CD4-positive, alpha-beta T cell treated with Interleukin-21 for 1 hour (primary cell): ENCODE measurements around the gene TUBAL3.

Source experiments
- DNase-seq: peaks from one replicate; pipeline ENCODE4 v3.0.0-alpha.2; 2020

TUBAL3 gene

DNA sequence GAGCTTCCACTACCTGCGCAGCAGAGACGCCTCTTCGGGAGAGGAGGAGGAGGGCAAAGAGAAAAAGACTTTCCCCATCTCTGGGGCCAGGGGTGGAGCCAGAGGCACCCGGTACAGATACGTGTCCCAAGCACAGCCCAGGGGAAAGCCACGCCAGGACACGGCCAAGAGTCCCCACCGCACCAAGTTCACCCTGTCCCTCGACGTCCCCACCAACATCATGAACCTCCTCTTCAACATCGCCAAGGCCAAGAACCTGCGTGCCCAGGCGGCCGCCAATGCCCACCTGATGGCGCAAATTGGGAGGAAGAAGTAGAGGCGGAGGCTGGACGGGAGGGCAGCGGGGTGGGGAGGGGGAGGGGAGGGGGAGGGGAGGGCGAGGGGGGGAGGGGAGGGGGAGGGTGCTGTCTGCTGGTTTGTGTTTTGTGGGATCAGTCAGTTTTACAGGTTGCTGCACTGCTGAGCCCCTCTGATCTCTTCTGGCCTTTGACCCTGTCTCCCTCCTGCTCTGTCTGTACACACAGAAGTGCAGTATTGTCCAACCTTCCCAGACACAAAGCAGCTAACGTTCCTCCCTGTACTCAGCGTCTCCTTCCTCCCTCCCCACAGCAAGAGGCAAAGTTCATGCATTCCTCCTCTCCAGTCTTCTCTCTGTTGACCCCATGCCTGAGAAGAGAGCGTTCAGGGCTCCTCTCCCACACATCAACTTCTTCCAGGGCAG, 30.6 kb downstream of the TUBAL3 start:
- DNase-seq: no peak

DNA sequence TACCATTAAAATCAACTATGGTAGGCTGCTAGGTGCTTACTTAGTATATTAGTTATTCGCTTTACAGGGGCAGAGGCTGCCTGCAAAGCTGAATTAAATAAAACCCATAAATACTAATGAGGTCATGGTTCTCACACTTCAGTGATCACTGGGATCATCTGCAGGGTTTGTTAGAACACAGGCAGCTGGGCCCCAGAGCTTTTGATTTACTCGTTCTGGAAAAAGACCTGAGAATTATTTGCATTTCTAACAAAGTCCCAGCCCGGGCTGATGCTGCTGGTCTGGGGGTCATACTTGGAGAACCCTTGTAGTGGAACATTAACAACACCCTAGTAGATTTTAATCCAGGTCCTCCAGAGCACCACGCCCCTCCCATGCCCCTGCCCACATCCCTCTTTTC, 31.3 kb downstream of the TUBAL3 start:
- DNase-seq: no peak

DNA sequence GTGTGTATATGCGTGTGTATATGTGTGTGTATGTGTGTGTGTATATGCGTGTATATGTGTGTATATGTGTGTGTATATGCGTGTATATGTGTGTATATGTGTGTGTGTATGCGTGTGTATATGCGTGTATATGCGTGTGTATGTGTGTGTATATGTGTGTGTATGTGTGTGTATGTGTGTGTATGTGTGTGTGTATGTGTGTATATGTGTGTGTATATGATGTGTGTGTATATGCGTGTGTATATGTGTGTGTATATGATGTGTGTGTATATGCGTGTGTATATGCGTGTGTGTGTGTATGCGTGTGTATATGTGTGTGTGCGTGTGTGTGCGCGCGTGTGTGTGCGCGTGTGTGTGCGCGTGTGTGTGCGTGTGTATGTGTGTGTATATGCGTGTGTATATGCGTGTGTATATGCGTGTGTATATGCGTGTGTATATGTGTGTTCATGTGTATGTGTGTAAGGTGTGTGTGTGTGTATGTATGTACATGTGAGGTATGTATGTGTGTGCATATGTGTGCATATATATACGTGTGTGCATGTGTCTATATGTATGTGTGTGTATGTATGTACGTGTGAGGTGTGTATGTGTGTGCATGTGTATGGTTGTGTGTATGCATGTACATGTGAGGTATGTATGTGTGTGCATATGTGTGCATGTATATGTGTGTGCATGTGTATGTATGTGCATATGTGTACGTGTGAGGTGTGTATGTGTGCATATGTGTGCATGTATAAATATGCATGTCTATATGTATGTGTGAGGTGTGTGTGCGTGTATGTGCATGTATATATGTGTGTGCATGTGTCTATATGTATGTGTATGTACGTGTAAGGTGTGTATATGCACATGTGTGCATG, 33.9 kb downstream of the TUBAL3 start:
- no peak for DNase-seq

- DNase-seq: no peak
Observed at GRCh38 chr10:5369362-5370158, 35.1 kb downstream of the TUBAL3 start.

DNA sequence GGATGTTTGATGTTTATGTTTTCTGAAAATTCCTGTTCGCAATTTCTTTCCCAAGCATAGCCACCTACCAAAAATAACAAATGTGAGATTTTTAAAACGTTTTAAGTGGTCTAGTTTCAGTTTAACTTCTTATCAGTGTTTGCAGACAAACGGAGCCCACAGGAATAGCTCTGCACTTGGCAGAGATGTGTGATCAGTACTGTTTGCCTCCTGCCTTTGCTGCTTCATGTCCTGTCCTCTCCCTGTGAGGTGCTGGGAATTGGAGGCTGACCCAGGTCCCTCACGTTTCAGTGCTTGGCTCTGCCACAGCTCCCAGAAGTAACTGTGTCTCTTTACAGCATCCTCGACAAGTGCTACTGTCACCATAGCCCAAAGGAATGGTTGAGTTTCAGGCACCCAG, 38.7 kb downstream of the TUBAL3 start:
- DNase-seq: no peak

DNA sequence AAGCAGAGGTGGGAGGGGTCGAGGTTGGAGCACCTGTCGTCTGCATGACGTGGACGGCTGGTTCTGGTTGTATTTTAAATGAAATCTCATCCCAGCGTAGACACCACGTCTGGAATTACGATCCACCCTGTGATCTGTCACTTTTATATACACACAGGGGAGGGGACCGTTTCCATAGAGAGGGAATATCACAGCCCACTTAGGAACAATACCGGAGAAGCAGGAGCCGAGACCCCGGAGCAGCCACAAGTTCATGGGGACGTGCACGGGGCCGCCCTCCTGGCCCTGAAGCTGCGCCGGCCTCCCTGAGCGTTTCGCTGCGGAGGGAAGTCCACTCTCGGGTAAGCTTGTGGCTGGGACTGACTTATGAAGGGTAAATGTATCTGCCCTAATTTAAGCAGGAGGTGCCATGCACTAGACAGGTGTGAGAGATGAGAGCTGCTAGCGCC, 39.7 kb downstream of the TUBAL3 start, which contains the start of gene UCN3:
UCN3 (plus strand) TSS at position 77 of the 449 bp plus-strand sequence. CDS start 8,755 bp downstream, outside the sequence.
- DNase-seq: no peak

GRCh38 chr10:5364374-5364773, 40.3 kb downstream of the TUBAL3 start:
- no peak for DNase-seq

GRCh38 chr10:5362873-5363272, 41.8 kb downstream of the TUBAL3 start:
- no peak for DNase-seq

- no peak for DNase-seq
Observed at GRCh38 chr10:5361966-5362365, 42.7 kb downstream of the TUBAL3 start.

DNA sequence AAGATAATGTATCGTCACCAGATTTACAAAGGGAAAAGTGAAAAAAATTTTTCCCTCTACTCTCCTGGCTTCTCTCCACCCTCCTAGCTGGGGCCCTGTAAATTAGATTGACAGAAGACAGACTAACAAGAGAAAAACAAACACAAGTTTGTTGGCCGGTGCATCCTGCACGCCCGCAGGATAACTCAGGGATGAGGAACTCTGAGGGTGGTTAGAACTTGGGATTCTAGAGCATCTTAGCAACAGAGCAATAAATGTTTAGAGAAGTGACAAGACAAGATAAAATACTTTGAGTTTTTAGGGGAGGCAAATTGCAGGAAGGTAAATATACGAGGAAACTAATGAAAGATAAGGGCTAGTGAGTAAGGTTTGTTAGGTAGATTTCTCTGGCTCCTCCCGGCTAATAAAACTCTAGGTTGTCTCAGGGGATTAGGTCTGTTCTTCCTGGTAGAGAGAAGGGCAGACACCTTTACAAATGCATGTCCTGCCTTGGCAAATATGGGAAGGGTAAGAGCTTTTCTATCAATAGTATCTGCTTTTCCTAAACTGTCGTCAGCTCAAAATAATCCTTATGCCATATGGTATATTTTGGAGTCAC, 44.2 kb downstream of the TUBAL3 start:
- no peak for DNase-seq

DNA sequence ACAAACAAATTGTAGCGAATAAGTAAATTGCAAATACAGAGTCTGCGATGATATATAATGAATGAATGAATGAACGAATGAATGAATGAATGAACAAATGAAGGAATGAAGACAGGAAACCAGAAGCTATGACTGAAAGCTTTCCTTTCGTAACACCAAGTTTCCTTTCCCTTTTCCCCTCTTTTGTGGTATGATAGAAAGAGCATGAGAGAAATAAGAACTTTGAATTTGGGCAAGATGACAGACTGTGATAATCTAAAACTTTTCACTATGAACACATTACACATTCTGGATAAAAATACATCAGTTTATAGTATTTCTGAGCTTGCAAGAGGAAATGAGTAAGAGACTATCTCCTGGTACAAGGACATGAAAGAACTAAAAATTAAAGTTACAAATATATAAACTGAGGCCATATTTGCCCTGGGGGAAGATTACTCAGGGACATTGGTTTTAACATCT, 48.3 kb downstream of the TUBAL3 start:
- no peak for DNase-seq

GRCh38 chr10:5355594-5356301, 48.9 kb downstream of the TUBAL3 start:
- DNase-seq: no peak

DNA sequence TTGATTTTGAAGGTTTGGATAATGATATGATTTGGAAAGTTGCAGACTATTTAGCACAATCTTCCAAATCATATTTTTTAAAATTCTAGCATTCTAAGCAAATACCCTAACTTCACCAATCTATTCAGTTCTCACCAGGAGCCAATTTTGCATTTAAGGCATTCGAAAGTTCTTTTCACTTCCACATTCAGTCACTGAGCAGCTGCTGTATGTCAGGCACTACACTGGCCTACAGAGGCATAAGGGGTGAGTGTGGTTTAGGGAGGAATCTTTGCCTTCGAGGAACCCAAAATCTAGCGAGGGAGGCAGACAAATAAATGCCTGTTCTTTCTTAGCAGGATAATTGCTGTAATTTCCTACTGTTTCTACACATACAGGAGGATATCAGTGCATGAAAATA, 50.6 kb downstream of the TUBAL3 start:
- no peak for DNase-seq

DNA sequence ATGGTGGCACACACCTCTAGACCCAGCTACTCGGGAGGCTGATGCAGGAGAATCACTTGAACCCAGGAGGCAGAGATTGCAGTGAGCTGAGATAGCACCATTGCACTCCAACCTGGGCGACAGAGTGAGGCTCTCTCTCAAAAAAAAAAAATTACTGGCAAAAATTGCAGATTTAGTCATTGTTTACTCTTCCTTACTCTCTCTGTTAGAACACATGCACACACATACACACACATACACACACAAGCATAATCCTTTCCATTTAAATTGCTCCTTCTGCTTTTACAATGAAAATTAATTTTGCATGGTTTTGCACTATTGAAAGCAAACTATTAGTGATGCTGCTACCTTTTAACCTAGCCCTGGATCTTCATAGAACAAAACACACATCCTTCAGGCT, 55.3 kb downstream of the TUBAL3 start:
- no peak for DNase-seq

DNA sequence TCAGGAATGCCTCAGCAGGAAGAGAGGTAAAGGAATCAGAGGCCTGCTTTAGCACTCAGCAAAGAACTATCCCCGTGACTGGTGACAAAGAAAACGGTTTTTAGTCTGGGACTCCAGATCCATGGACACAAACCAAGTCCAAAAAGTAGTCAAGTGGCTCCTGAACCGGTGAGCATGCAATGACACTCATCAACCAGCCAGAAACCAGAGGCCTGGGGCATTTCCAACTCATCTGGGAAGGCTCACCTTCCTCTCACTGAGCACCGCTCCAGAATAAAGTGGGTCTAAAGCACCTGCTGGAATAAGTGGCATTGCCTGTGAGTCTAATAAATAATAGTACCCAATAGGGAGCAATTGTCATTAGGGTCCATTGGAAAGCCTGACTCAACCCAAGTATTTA, 57.7 kb downstream of the TUBAL3 start:
- no peak for DNase-seq

DNA sequence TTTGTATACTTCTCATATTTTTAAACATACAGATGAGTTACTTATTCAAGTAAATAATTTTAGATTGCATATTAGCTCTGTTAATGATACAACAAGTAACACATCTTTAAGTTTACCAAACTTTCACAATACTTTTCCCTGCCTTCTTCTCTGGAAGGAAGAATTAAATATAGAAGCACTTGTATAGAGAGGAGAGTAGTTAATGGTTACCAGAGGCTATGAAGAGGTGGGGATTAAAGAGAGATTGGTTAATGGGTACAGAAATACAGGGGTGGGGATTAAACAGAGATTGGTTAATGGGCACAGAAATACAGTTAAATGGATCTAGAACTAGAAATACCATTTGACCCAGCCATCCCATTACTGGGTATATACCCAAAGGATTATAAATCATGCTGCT, 59.9 kb downstream of the TUBAL3 start:
- no peak for DNase-seq

- no peak for DNase-seq
Observed at GRCh38 chr10:5343979-5344378, 60.6 kb downstream of the TUBAL3 start.

GRCh38 chr10:5343561-5343960, 61.1 kb downstream of the TUBAL3 start:
- DNase-seq: peak; percentile 29
